HepG2 (cell line): Measurements from ENCODE around the gene ESAM. TPM values are rescaled to one million over a fixed set of nuclear protein-coding genes. Genes with fewer than 3 reads are reported as not detected.

ENCODE experiments used
- AGO2 ChIP-seq: fragments of 200-400 bp; formaldehyde crosslinking; optimal IDR thresholded peaks from 2 replicates; pipeline ENCODE3; 2017; ENCODE audit warnings: mild to moderate bottlenecking, low read depth, low read length, moderate library complexity
- BCL6 ChIP-seq: IDR thresholded peaks from 2 replicates; pipeline ENCODE4 v1.6.1; 2016; ENCODE audit warnings: missing genetic modification reagents, missing compliant biosample characterization
- BORCS8-MEF2B ChIP-seq: sonication (generic); formaldehyde crosslinking; IDR thresholded peaks from 2 replicates; pipeline ENCODE4 v1.8.0; 2022; ENCODE audit warnings: mild to moderate bottlenecking, missing genetic modification reagents
- CBX5 ChIP-seq: sonication (generic); formaldehyde crosslinking; IDR thresholded peaks from 2 replicates; pipeline ENCODE4 v1.4.0; 2020; ENCODE audit warnings: missing genetic modification reagents, borderline replicate concordance
- KLF15 ChIP-seq: sonication (generic); formaldehyde crosslinking; IDR thresholded peaks from 2 replicates; pipeline ENCODE4 v1.8.1; 2023; ENCODE audit warnings: borderline replicate concordance, mild to moderate bottlenecking, inconsistent platforms, missing genetic modification reagents, mixed read lengths
- NFYC ChIP-seq: IDR thresholded peaks from 2 replicates; pipeline ENCODE4 v1.6.1; 2016; ENCODE audit warnings: missing genetic modification reagents, missing compliant biosample characterization
- NR0B2 ChIP-seq: sonication (generic); formaldehyde crosslinking; IDR thresholded peaks from 2 replicates; pipeline ENCODE4 v1.4.0; 2020; ENCODE audit warnings: mild to moderate bottlenecking, missing genetic modification reagents
- SNAPC2 ChIP-seq: sonication (generic); formaldehyde crosslinking; IDR thresholded peaks from 2 replicates; pipeline ENCODE4 v1.8.1; 2022; ENCODE audit warnings: mild to moderate bottlenecking, missing genetic modification reagents
- THAP8 ChIP-seq: sonication (generic); formaldehyde crosslinking; IDR thresholded peaks from 2 replicates; pipeline ENCODE4 v1.5.1; 2020; ENCODE audit warnings: missing genetic modification reagents, mild to moderate bottlenecking, borderline replicate concordance
- YEATS4 ChIP-seq: sonication (generic); formaldehyde crosslinking; IDR thresholded peaks from 2 replicates; pipeline ENCODE4 v1.4.0; 2020; ENCODE audit warnings: missing genetic modification reagents, borderline replicate concordance
- ZKSCAN8 ChIP-seq: IDR thresholded peaks from 2 replicates; pipeline ENCODE4 v1.6.1; 2016; ENCODE audit warnings: borderline replicate concordance, missing genetic modification reagents, missing compliant biosample characterization
- ZNF441 ChIP-seq: sonication (generic); formaldehyde crosslinking; IDR thresholded peaks from 2 replicates; pipeline ENCODE4 v1.7.0; 2021; ENCODE audit warnings: missing genetic modification reagents, borderline replicate concordance
- ZNF773 ChIP-seq: sonication (generic); formaldehyde crosslinking; IDR thresholded peaks from 2 replicates; pipeline ENCODE4 v1.4.0; 2020; ENCODE audit warnings: missing genetic modification reagents, borderline replicate concordance
- ZNF891 ChIP-seq: sonication (generic); formaldehyde crosslinking; IDR thresholded peaks from 2 replicates; pipeline ENCODE4 v1.5.0; 2020; ENCODE audit warnings: mild to moderate bottlenecking, missing genetic modification reagents
- polyA plus RNA-seq, 8 experiments: library from polyadenylated mRNA; depleted of rRNA in 3 of 8; stranded (reverse) in 7 of 8; unstranded in 1 of 8; fragments of >200 nt; fragmentation: Illumina TruSeq in 4 of 8; extraction: Trizol in 4 of 8; gene quantifications; 2 replicates each; pipeline versions ENCODE4 v1.2.1 to v1.2.3, GENCODE V29; 2011 to 2016; ENCODE audit warnings: low read depth in 4 of 8, missing spikeins in 1 of 8, mixed read lengths in 1 of 8; ENCODE audit not compliant: insufficient read depth in 1 of 8
- total RNA-seq, 5 experiments: library from RNA; depleted of rRNA; stranded (reverse); fragments of >200 nt; fragmentation: Illumina TruSeq; extraction: Trizol; gene quantifications; 2 replicates each; pipeline ENCODE4 v1.2.3, GENCODE V29; 2016; ENCODE audit warnings: low read depth in 1 of 5
- TF ChIP-seq, protein P1 (sequence below): IDR thresholded peaks from 2 replicates; pipeline ENCODE4 v1.6.1; 2012; ENCODE audit warnings: inconsistent platforms
- TF ChIP-seq, protein P2 (sequence below): sonication (generic); formaldehyde crosslinking; IDR thresholded peaks from 2 replicates; pipeline ENCODE4 v1.5.0; 2020; ENCODE audit warnings: missing genetic modification reagents
- TF ChIP-seq, protein P3 (sequence below): sonication (generic); formaldehyde crosslinking; IDR thresholded peaks from 2 replicates; pipeline ENCODE4 v1.4.0; 2020; ENCODE audit warnings: missing genetic modification reagents

ESAM gene
- total and polyA plus RNA-seq, 2 of the 13 experiments (the other 11 are each of a cell fraction or from before 2014, with no cell fraction given) = 1.2 to 6.8 TPM

DNA sequence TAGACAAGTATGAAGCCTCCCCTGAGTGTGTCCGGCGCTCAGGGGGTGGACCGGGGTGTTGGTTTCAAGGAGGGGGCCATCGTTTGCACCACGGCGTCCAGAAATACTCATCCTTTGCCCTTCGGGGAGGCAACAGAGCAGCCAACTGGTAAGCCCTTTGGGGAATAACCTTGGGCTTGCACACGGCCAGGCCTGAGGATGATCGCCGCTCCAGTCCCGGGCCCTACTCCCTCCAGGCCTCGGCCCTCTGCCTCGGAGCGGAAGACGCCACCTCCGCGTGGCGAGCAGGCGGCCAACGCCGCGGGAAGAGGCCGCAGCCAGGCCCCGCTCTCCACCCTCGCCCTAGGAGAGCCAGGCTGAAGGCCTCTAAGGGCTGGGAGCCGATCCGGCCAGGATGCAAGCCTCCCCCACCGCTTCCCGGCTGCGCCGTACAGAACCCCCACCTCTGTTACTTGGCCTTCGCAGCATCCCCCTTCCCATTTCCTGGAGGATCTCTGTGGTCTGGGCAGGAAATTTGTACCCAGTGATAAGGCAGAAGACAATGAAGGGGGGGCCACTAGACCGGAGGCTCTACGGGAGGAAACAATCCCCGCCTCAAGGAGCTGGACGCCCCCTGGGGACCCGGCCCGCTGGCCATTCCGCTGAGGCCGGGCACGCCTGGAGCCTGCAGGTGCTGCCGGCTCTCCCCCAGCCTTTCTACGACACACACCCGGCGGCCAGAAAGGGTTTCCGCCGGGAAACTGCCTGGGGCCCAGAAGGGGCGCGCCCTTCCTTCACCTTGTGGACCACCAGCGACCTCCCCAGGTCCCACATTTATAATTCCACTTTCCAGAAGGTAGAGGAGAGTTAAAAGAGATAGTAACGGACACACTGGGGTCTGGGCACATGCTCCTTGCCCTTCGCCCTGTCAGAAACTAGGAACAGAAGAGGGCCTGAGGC, 2.6 kb downstream of the ESAM start (continued):
- TF ChIP-seq, protein P1, sequence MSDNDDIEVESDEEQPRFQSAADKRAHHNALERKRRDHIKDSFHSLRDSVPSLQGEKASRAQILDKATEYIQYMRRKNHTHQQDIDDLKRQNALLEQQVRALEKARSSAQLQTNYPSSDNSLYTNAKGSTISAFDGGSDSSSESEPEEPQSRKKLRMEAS = peak; percentile 84
- peak; percentile 34 for TF ChIP-seq AGO2
- TF ChIP-seq BORCS8-MEF2B = 0 out of 2 replicates have a peak, but pooled peaks have one; percentile 22
- 0 out of 2 replicates have a peak, but pooled peaks have one; percentile 36 for TF ChIP-seq YEATS4 (CRISPR knock-in tag)
- TF ChIP-seq THAP8 = no peak
- TF ChIP-seq ZNF891 (CRISPR knock-in tag) = peak; percentile 74; the same call in 1 of the 2 replicates
- TF ChIP-seq ZNF773 = peak; percentile 56; the same call in 1 of the 2 replicates
- no peak for TF ChIP-seq SNAPC2 (CRISPR knock-in tag)
- TF ChIP-seq, protein P2, sequence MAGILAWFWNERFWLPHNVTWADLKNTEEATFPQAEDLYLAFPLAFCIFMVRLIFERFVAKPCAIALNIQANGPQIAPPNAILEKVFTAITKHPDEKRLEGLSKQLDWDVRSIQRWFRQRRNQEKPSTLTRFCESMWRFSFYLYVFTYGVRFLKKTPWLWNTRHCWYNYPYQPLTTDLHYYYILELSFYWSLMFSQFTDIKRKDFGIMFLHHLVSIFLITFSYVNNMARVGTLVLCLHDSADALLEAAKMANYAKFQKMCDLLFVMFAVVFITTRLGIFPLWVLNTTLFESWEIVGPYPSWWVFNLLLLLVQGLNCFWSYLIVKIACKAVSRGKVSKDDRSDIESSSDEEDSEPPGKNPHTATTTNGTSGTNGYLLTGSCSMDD (CRISPR knock-in tag) = 0 out of 2 replicates have a peak, but pooled peaks have one; percentile 65
- 0 out of 2 replicates have a peak, but pooled peaks have one; percentile 46 for TF ChIP-seq CBX5 (CRISPR knock-in tag)
- 0 out of 2 replicates have a peak, but pooled peaks have one; percentile 64 for TF ChIP-seq ZNF441
- TF ChIP-seq, protein P3, sequence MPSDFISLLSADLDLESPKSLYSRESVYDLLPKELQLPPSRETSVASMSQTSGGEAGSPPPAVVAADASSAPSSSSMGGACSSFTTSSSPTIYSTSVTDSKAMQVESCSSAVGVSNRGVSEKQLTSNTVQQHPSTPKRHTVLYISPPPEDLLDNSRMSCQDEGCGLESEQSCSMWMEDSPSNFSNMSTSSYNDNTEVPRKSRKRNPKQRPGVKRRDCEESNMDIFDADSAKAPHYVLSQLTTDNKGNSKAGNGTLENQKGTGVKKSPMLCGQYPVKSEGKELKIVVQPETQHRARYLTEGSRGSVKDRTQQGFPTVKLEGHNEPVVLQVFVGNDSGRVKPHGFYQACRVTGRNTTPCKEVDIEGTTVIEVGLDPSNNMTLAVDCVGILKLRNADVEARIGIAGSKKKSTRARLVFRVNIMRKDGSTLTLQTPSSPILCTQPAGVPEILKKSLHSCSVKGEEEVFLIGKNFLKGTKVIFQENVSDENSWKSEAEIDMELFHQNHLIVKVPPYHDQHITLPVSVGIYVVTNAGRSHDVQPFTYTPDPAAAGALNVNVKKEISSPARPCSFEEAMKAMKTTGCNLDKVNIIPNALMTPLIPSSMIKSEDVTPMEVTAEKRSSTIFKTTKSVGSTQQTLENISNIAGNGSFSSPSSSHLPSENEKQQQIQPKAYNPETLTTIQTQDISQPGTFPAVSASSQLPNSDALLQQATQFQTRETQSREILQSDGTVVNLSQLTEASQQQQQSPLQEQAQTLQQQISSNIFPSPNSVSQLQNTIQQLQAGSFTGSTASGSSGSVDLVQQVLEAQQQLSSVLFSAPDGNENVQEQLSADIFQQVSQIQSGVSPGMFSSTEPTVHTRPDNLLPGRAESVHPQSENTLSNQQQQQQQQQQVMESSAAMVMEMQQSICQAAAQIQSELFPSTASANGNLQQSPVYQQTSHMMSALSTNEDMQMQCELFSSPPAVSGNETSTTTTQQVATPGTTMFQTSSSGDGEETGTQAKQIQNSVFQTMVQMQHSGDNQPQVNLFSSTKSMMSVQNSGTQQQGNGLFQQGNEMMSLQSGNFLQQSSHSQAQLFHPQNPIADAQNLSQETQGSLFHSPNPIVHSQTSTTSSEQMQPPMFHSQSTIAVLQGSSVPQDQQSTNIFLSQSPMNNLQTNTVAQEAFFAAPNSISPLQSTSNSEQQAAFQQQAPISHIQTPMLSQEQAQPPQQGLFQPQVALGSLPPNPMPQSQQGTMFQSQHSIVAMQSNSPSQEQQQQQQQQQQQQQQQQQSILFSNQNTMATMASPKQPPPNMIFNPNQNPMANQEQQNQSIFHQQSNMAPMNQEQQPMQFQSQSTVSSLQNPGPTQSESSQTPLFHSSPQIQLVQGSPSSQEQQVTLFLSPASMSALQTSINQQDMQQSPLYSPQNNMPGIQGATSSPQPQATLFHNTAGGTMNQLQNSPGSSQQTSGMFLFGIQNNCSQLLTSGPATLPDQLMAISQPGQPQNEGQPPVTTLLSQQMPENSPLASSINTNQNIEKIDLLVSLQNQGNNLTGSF (CRISPR knock-in tag) = peak; percentile 87; the same call in 1 of the 2 replicates
- TF ChIP-seq NR0B2 = peak; percentile 88; the same call in 1 of the 2 replicates
- 0 out of 2 replicates have a peak, but pooled peaks have one; percentile 16 for TF ChIP-seq BCL6
- TF ChIP-seq NFYC (CRISPR knock-in tag) = peak; percentile 28; the same call in 1 of the 2 replicates
- TF ChIP-seq ZKSCAN8 = no peak
- TF ChIP-seq KLF15 (CRISPR knock-in tag) = 0 out of 2 replicates have a peak, but pooled peaks have one; percentile 44
